DOHH2 (cell line): ENCODE data around the gene CDH4.

Experiments used
- EZH2phosphoT487 ChIP-seq: fragments of 200-600 bp; sonication (generic); IDR thresholded peaks from 2 replicates; pipeline ENCODE4 v1.6.1; 2017; ENCODE audit warnings: borderline replicate concordance, mild to moderate bottlenecking, antibody characterized with exemption, low read length, moderate library complexity, mixed read lengths
- TF ChIP-seq, protein P1 (sequence below): fragments of 200-600 bp; sonication (generic); IDR thresholded peaks from one replicate; pipeline ENCODE4 v1.5.1; 2014; ENCODE audit warnings: antibody characterized with exemption, mild to moderate bottlenecking, low read depth, low read length; ENCODE audit not compliant: poor library complexity, severe bottlenecking

DNA sequence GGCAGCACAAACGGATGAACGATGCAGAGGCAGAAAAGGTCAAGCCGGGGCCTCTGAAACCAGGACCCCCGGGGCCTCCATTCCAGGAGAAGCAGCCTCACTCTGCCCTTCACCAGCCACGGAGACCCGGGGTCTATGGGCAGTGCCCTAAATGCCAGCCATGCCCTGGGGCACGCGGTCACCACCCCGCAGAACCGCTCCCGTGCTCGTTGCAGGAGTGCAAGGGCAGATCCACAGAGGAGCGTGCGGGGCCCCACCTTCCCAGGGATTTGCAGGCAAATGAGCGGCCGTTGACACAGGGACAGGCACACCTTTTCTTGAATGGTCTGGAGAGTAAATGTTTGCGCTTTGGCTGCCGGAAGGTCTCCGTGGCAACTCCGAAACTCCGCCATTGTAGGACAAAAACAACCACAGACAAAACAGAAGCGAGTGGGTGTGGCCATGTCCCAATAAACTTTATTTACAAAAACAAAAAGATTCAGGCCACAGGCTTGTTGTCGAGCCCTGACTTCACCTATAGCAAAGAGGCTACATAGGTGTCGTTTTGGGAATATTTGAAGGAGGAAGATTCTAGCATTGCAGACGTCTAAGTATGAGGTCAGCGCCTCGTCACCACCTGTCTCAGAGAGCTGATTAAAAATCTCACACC lies 650.3 kb downstream of the CDH4 start:
- no peak for TF ChIP-seq EZH2phosphoT487
- TF ChIP-seq, protein P1, sequence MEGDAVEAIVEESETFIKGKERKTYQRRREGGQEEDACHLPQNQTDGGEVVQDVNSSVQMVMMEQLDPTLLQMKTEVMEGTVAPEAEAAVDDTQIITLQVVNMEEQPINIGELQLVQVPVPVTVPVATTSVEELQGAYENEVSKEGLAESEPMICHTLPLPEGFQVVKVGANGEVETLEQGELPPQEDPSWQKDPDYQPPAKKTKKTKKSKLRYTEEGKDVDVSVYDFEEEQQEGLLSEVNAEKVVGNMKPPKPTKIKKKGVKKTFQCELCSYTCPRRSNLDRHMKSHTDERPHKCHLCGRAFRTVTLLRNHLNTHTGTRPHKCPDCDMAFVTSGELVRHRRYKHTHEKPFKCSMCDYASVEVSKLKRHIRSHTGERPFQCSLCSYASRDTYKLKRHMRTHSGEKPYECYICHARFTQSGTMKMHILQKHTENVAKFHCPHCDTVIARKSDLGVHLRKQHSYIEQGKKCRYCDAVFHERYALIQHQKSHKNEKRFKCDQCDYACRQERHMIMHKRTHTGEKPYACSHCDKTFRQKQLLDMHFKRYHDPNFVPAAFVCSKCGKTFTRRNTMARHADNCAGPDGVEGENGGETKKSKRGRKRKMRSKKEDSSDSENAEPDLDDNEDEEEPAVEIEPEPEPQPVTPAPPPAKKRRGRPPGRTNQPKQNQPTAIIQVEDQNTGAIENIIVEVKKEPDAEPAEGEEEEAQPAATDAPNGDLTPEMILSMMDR: no peak
